Thyroid gland (tissue), 4 donors: ENCODE results near the gene CDC14B. TPM values are rescaled to one million over a fixed set of nuclear protein-coding genes. Genes with fewer than 3 reads are reported as not detected.
"Not testable (repeated sequence)": the region's sequence is repeated elsewhere in the genome, so short reads cannot be mapped to it uniquely, and the experiment has no call there.

Source experiments
- DNase-seq, 2 donors: peaks; one replicate each; pipeline ENCODE4 v3.0.0-alpha.2; 2019
- H3K27ac ChIP-seq, 3 donors: fragments of 200-600 bp; sonication (generic); 1 replicate in 2 of 3; 2 replicates in 1 of 3; pipeline ENCODE4 v1.5.1; 2016 to 2019; ENCODE audit warnings: mild to moderate bottlenecking in 1 of 3, moderate library complexity in 1 of 3
- H3K27me3 ChIP-seq: fragments of 200-600 bp; sonication (generic); one replicate; pipeline ENCODE4 v1.5.1; 2019
- H3K36me3 ChIP-seq, 2 donors: fragments of 200-600 bp; sonication (generic); one replicate each; pipeline ENCODE4 v1.5.1; 2016 to 2019
- H3K4me1 ChIP-seq, 2 donors: fragments of 200-600 bp; sonication (generic); one replicate each; pipeline ENCODE4 v1.5.1; 2017 to 2019
- H3K4me3 ChIP-seq, 3 donors: fragments of 200-600 bp; sonication (generic); replicated peaks in 1 of 3; 1 replicate in 2 of 3; 2 replicates in 1 of 3; pipeline ENCODE4 v1.5.1; 2016; ENCODE audit warnings: mild to moderate bottlenecking in 1 of 3
- H3K9me3 ChIP-seq: fragments of 200-600 bp; sonication (generic); one replicate; pipeline ENCODE4 v1.5.1; 2017
- POLR2A ChIP-seq, 2 donors: fragments of 450-650 bp; IDR thresholded peaks; one replicate each; pipeline ENCODE4 v1.6.1; 2017; ENCODE audit warnings: antibody characterized with exemption in 2 of 2, mild to moderate bottlenecking in 2 of 2, moderate library complexity in 1 of 2
- WGBS, 2 donors: methylation state at CpG; one replicate each; pipeline ENCODE4 v1.1.5; 2017; 5-methylcytosine and 5-hydroxymethylcytosine counted together
- intact Hi-C: fragments of 100-400 bp; cut with DNase I; formaldehyde crosslinking; loops from one replicate; pipeline ENCODE4 v1.15.1; 2023
- total RNA-seq, 4 donors: library from RNA; depleted of rRNA; stranded (reverse); fragments of >200 nt; gene quantifications; one replicate each; pipeline ENCODE4 v1.2.3, GENCODE V29; 2016
- TF ChIP-seq, protein P1 (sequence below), 6 experiments: fragments of 200-600 bp in 3 of 6; fragments of 450-650 bp in 3 of 6; sonication (generic) in 3 of 6; IDR thresholded peaks; one replicate each; pipeline ENCODE4 v1.5.1; 2016 to 2019; ENCODE audit warnings: antibody characterized with exemption in 6 of 6, mild to moderate bottlenecking in 2 of 6, inconsistent platforms in 1 of 6, moderate library complexity in 1 of 6

The CDC14B gene
- total RNA-seq, 4 donors from 2014 or later: 39.7 to 87.4 (median 56.3) TPM

DNA sequence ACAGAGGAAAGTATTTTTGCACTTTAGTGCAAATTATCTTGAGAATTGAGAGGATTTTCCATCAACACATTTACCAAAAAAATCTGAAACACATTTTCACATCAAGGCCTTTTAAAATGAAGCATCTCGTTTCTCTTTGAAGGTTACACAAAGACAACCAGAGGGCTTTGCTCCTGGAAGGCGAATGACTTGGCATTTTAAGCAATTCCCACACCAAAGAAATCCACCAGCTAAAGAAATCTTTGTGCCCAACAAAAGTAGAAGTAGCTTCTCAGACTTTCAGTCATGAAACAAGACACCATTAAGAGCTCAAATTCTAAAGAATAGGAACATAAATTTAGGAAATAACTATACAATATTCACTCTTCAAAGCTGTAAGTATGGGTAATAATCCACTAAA is 109.8 kb downstream of the CDC14B start:
- intact Hi-C loops: loop anchor here (10.0 kb wide), 2 partner anchors 55 to 65 kb away; no protein-coding TSS in a partner anchor
- no peak for DNase-seq
- no peaks in the 10 kb centered on the region for H3K36me3 ChIP-seq
- WGBS, 2 donors: 81 to 85% methylated on average over 2 of the region's 2 CpGs
- no peak overlapping the region for H3K4me3 ChIP-seq
- no peak overlapping the region for H3K27ac ChIP-seq
- H3K27me3 ChIP-seq: no peaks in the 10 kb centered on the region
- H3K9me3 ChIP-seq: no peaks in the 10 kb centered on the region
- TF ChIP-seq, protein P1, sequence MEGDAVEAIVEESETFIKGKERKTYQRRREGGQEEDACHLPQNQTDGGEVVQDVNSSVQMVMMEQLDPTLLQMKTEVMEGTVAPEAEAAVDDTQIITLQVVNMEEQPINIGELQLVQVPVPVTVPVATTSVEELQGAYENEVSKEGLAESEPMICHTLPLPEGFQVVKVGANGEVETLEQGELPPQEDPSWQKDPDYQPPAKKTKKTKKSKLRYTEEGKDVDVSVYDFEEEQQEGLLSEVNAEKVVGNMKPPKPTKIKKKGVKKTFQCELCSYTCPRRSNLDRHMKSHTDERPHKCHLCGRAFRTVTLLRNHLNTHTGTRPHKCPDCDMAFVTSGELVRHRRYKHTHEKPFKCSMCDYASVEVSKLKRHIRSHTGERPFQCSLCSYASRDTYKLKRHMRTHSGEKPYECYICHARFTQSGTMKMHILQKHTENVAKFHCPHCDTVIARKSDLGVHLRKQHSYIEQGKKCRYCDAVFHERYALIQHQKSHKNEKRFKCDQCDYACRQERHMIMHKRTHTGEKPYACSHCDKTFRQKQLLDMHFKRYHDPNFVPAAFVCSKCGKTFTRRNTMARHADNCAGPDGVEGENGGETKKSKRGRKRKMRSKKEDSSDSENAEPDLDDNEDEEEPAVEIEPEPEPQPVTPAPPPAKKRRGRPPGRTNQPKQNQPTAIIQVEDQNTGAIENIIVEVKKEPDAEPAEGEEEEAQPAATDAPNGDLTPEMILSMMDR (IDR thresholded peaks at IDR 0.05): no peak
- peaks cover 12 to 30% of the 10 kb centered on the region in 2 donors for H3K4me1 ChIP-seq

DNA sequence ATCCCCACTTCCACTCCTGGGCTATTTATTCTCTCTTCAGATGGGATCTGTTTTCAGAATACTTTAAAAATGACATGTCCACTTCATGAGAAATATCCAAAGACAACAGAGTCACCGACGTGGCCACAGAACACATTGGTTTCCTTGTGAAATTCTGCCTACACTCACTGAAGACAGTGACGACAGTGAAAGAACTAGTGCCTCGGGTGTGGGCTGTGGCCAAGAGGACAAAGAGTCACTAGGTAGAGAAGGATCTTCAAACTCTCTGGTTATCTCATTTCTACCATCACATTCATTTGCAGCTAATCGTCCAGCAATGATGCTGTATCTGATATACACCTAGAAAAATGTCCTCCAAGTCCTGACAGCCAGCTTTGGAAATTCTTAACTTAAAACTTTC is 110.6 kb downstream of the CDC14B start:
- H3K4me3 ChIP-seq: no peak overlapping the region
- intact Hi-C loops: loop anchor here (10.0 kb wide), 1 partner anchor 64 kb away; no protein-coding TSS in a partner anchor
- peak overlapping the region in 1 of 3 donors; percentile 41 for H3K27ac ChIP-seq
- WGBS, 2 donors: 91 to 92% methylated on average over 5 of the region's 5 CpGs
- H3K27me3 ChIP-seq: no peaks in the 10 kb centered on the region
- H3K36me3 ChIP-seq: no peaks in the 10 kb centered on the region
- TF ChIP-seq, protein P1 (IDR thresholded peaks at IDR 0.05): no peak
- no peak for TF ChIP-seq POLR2A (IDR thresholded peaks at IDR 0.05)
- peaks cover 12 to 25% of the 10 kb centered on the region in 2 donors for H3K4me1 ChIP-seq
- no peaks in the 10 kb centered on the region for H3K9me3 ChIP-seq
- no peak for DNase-seq

DNA sequence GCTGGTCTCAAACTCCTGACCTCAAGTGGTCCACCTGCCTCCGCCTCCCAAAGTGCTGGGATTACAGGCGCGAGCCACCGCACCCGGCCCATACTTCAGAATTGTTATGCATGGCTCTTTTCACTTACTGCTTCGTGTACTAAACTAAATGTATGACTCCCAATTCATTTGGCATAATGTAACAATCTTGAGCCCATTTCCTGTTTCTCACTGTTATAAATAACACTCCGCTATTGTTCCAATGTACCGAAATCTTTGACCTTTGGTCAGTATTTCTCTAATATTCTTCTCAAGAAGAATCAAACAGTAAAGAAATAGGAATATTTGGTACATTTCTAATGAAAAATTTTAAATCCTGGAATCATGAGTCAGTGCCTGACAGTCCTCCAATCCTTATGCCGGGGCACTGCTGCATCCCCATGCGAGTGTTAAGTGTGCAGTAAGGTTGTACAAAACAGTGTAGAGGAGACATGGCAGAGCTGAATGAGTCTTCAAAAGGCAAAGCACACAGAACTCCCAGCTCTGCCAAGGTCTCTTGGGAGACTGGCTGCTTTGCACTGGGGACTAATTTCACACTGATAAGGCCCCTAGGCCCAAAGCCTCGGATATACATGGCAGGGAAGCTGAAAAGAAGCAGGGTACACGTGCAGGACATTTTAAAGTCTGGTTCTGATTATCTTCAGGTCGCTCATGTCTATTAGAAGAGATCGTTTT is 111.3 kb downstream of the CDC14B start:
- 74 to 83% methylated on average over 14 of the region's 14 CpGs for WGBS, 2 donors
- H3K4me1 ChIP-seq: peaks cover 7 to 18% of the 10 kb centered on the region in 2 donors

DNA sequence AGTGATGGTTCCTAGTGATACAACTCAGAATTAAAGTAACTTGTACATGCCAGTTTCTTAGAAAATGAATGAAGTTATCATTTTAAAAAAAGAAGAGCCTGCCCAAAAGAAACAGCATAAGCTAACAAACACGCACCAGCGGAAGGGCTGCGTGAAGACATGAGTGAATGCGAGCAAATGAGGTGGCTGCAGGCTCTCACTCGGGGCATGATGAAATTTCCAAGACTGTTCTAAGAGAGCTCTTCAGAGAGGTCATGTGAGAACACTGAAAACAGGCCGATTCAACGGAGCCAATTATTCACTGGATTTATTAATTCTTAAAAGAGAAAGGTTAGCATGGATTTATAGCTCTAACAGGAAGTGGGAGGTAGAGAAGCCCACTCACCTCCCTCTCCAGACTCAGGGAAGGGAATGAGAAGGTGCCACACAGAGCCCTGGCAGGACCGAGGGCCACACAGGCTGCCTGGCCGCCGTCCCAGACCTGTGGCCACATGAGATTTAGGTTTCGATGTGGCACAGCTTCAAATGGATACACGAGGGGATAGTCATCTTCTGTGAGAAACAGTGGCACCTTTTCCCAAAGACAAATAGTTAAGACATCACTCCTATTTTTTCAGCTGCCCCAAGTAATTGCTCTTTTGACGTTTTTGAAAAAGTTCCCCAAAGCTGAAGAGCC is 114.2 kb downstream of the CDC14B start:
- Histone ChIP-seq H3K36me3 (no peaks in the 10 kb centered on the region), H3K9me3 (no peaks in the 10 kb centered on the region), H3K4me1 (peaks cover 5 to 15% of the 10 kb centered on the region in 2 donors), H3K27ac (peak overlapping the region; percentile 50 to 79 (median 67)), H3K27me3 (no peaks in the 10 kb centered on the region), H3K4me3 (no peak overlapping the region)
- TF ChIP-seq, protein P1 (IDR thresholded peaks at IDR 0.05): no peak
- no peak for TF ChIP-seq POLR2A (IDR thresholded peaks at IDR 0.05)
- 33 to 46% methylated on average over 13 of the region's 13 CpGs for WGBS, 2 donors
- intact Hi-C loops: loop anchor here (10.0 kb wide), 1 partner anchor 61 kb away; no protein-coding TSS in a partner anchor
- peak; percentile 75 to 78 for DNase-seq

More for the DNA sequence above, 111.3 kb downstream of the CDC14B start:
- H3K4me3 ChIP-seq: no peak overlapping the region
- H3K9me3 ChIP-seq: no peaks in the 10 kb centered on the region
- H3K27me3 ChIP-seq: no peaks in the 10 kb centered on the region
- H3K27ac ChIP-seq: peak overlapping the region in 2 of 3 donors; percentile 7 to 41
- intact Hi-C loops: loop anchor here (10.0 kb wide), 1 partner anchor 64 kb away; no protein-coding TSS in a partner anchor
- TF ChIP-seq POLR2A (IDR thresholded peaks at IDR 0.05): no peak
- TF ChIP-seq, protein P1 (IDR thresholded peaks at IDR 0.05): no peak
- no peak for DNase-seq
- no peaks in the 10 kb centered on the region for H3K36me3 ChIP-seq

DNA sequence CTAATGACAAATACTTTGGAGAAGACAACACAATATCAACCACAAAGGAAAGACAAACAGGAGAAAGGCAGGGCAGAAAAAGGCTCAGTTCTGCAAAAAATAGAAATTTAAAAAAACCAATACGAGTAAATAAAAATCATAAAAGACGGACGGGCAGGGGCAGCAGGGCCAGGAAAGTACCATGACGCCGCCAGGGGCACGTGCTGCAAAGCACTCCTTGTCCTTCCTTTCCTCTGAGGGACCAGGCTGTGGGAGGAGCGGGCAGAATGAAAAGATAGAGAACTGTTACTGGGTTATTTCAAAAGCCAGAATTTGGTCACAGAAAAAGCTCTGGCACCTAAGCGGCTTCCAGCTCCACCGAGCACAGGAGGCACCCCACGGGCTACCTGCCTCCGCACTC is 115.7 kb downstream of the CDC14B start:
- H3K4me1 ChIP-seq: peaks cover 5 to 15% of the 10 kb centered on the region in 2 donors
- intact Hi-C loops: loop anchor here (10.0 kb wide), 1 partner anchor 59 kb away; no protein-coding TSS in a partner anchor

DNA sequence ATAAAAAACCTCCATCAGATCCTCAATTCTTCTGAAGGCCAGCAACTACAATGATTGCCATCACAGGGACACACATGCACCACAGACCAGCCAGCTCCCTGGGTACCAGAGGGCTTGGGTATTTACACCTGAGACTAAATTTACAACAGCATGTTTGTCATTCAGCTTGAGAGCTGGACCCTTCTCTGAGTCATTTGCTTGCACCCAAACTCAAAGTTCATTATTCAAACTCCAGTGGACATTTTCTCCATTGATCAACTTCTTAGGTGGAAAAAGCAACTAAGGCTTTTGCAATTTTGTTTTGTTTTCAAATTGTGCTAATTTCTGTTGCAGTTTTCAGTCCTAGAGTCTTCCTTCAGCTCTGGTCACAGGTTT is 116.3 kb downstream of the CDC14B start:
- DNase-seq, H3K9me3 ChIP-seq, H3K27ac ChIP-seq, H3K4me3 ChIP-seq, H3K27me3 ChIP-seq, H3K36me3 ChIP-seq: not testable (repeated sequence)
- peaks cover 5 to 15% of the 10 kb centered on the region in 2 donors for H3K4me1 ChIP-seq
- intact Hi-C loops: loop anchor here (10.0 kb wide), 1 partner anchor 59 kb away; no protein-coding TSS in a partner anchor

More for the DNA sequence above, 115.7 kb downstream of the CDC14B start:
- no peaks in the 10 kb centered on the region for H3K9me3 ChIP-seq
- no peak overlapping the region for H3K27ac ChIP-seq
- DNase-seq: no peak
- 89 to 91% methylated on average over 11 of the region's 11 CpGs for WGBS, 2 donors
- no peaks in the 10 kb centered on the region for H3K27me3 ChIP-seq
- no peaks in the 10 kb centered on the region for H3K36me3 ChIP-seq
- TF ChIP-seq, protein P1 (IDR thresholded peaks at IDR 0.05): no peak
- no peak for TF ChIP-seq POLR2A (IDR thresholded peaks at IDR 0.05)
- no peak overlapping the region for H3K4me3 ChIP-seq
